HCT116 (cell line): ENCODE results near the gene GXYLT2.

Experiments
- CEBPB ChIP-seq: IDR thresholded peaks from 2 replicates; pipeline ENCODE4 v1.6.1; 2012; ENCODE audit warnings: low read depth
- CTCF ChIP-seq, 3 experiments: fragments of 200-600 bp in 1 of 3; sonication (generic) in 1 of 3; IDR thresholded peaks in 2 of 3; conservative IDR thresholded peaks in 1 of 3; 2 replicates each; pipeline ENCODE4 v1.5.1; 2012 to 2017; ENCODE audit warnings: low read depth in 2 of 3, low read length in 2 of 3, antibody characterized with exemption in 1 of 3, borderline replicate concordance in 1 of 3, control low read depth in 1 of 3, mild to moderate bottlenecking in 1 of 3, mixed read lengths in 1 of 3, mixed run types in 1 of 3, moderate library complexity in 1 of 3; ENCODE audit not compliant: insufficient read depth in 1 of 3
- EZH2 ChIP-seq: fragments of 200-600 bp; sonication (generic); IDR thresholded peaks from 2 replicates; pipeline ENCODE4 v1.6.1; 2017; ENCODE audit warnings: antibody characterized with exemption, mixed run types
- EZH2phosphoT487 ChIP-seq: fragments of 200-600 bp; IDR thresholded peaks from 2 replicates; pipeline ENCODE4 v1.6.1; 2018; ENCODE audit warnings: antibody characterized with exemption, borderline replicate concordance
- JUND ChIP-seq: IDR thresholded peaks from 2 replicates; pipeline ENCODE4 v1.6.1; 2012
- MAX ChIP-seq: IDR thresholded peaks from 2 replicates; pipeline ENCODE4 v1.6.1; 2012
- POLR2A ChIP-seq: IDR thresholded peaks from 2 replicates; pipeline ENCODE4 v1.7.0; 2011; ENCODE audit warnings: borderline replicate concordance; ENCODE audit not compliant: insufficient read depth, insufficient read length; ENCODE audit errors: extremely low read depth
- RAD21 ChIP-seq: IDR thresholded peaks from 2 replicates; pipeline ENCODE4 v1.6.1; 2012; ENCODE audit warnings: low read depth, mild to moderate bottlenecking
- ZNF274 ChIP-seq: fragments of 200-500 bp; sonication (Bioruptor generic); IDR thresholded peaks from 2 replicates; pipeline ENCODE4 v1.6.1; 2014; ENCODE audit warnings: mild to moderate bottlenecking, low read depth, low read length, inconsistent platforms

GRCh38 chr3:72914383-72914782, 26.5 kb downstream of the GXYLT2 start:
- TF ChIP-seq RAD21 = no peak
- TF ChIP-seq CTCF (IDR thresholded peaks at IDR 0.05 in 2 of 3, conservative IDR thresholded peaks at IDR 0.05 in 1 of 3; ENCODE audit: borderline replicate concordance in 1 of 3, insufficient read depth in 1 of 3, low read depth in 2 of 3, low read length in 2 of 3) = no peak
- TF ChIP-seq POLR2A = no peak
- TF ChIP-seq EZH2 = no peak
- TF ChIP-seq EZH2phosphoT487 = no peak
- TF ChIP-seq MAX = no peak
- TF ChIP-seq CEBPB = no peak
- TF ChIP-seq ZNF274 = no peak
- no peak for TF ChIP-seq JUND
